Measurements from ENCODE around the gene FNBP1. TPM values are rescaled to one million over a fixed set of nuclear protein-coding genes. Genes with fewer than 3 reads are reported as not detected.
A peak's percentile ranks its signal among the peaks of the same experiment; 100 is the strongest.

FNBP1 gene
- total RNA-seq, 1 experiment from 2014 or later = 43.6 TPM

DNA sequence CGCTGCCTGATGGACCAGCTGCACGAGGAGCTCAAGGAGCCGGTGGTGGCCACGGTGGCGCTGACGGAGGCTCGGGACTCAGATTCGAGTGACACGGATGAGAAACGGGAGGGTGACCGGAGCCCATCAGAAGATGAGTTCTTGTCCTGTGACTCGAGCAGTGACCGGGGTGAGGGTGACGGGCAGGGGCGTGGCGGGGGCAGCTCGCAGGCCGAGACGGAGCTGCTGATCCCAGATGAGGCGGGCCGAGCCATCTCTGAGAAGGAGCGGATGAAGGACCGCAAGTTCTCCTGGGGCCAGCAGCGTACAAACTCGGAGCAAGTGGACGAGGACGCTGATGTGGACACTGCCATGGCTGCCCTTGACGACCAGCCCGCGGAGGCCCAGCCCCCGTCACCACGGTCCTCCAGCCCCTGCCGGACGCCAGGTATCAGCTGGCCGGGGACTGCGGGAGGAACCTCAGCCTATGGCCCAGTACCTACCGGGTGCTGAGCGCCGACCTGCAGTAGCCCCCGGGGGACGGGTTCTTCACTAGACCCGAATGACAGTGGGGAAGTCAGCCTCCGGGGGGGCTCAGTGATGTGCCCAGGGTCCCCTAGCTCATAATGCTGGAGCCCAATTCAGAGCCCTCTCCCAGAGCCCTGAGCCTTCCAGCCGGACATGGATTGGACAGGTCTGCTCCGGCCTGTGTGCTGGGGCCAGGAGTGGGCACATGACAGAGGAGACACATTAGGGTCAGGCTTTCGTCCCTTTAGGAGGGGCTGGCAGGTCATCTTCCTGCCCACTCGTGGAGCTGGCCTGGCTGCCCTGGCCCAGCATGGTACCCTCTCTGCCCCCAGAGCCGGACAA is 174.7 kb downstream of the FNBP1 start:
- no peak for TF ChIP-seq FOXP1 (CRISPR knock-in tag; IDR thresholded peaks at IDR 0.05; ENCODE audit: borderline replicate concordance)
- no peak for TF ChIP-seq NFE2L1 (CRISPR knock-in tag; IDR thresholded peaks at IDR 0.05)
- TF ChIP-seq, protein P1, sequence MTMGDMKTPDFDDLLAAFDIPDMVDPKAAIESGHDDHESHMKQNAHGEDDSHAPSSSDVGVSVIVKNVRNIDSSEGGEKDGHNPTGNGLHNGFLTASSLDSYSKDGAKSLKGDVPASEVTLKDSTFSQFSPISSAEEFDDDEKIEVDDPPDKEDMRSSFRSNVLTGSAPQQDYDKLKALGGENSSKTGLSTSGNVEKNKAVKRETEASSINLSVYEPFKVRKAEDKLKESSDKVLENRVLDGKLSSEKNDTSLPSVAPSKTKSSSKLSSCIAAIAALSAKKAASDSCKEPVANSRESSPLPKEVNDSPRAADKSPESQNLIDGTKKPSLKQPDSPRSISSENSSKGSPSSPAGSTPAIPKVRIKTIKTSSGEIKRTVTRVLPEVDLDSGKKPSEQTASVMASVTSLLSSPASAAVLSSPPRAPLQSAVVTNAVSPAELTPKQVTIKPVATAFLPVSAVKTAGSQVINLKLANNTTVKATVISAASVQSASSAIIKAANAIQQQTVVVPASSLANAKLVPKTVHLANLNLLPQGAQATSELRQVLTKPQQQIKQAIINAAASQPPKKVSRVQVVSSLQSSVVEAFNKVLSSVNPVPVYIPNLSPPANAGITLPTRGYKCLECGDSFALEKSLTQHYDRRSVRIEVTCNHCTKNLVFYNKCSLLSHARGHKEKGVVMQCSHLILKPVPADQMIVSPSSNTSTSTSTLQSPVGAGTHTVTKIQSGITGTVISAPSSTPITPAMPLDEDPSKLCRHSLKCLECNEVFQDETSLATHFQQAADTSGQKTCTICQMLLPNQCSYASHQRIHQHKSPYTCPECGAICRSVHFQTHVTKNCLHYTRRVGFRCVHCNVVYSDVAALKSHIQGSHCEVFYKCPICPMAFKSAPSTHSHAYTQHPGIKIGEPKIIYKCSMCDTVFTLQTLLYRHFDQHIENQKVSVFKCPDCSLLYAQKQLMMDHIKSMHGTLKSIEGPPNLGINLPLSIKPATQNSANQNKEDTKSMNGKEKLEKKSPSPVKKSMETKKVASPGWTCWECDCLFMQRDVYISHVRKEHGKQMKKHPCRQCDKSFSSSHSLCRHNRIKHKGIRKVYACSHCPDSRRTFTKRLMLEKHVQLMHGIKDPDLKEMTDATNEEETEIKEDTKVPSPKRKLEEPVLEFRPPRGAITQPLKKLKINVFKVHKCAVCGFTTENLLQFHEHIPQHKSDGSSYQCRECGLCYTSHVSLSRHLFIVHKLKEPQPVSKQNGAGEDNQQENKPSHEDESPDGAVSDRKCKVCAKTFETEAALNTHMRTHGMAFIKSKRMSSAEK (CRISPR knock-in tag; IDR thresholded peaks at IDR 0.05; ENCODE audit: borderline replicate concordance) = no peak
- no peak for TF ChIP-seq SMAD4 (CRISPR knock-in tag; IDR thresholded peaks at IDR 0.05)
- TF ChIP-seq NR1H2 (CRISPR knock-in tag; IDR thresholded peaks at IDR 0.05) = no peak
- no peak for TF ChIP-seq KAT7 (CRISPR knock-in tag; IDR thresholded peaks at IDR 0.05; ENCODE audit: borderline replicate concordance)
- TF ChIP-seq GTF2I (CRISPR knock-in tag; conservative IDR thresholded peaks at IDR 0.05) = no peak
- no peak for TF ChIP-seq ZNF121 (CRISPR knock-in tag; IDR thresholded peaks at IDR 0.05)
- TF ChIP-seq, protein P2, sequence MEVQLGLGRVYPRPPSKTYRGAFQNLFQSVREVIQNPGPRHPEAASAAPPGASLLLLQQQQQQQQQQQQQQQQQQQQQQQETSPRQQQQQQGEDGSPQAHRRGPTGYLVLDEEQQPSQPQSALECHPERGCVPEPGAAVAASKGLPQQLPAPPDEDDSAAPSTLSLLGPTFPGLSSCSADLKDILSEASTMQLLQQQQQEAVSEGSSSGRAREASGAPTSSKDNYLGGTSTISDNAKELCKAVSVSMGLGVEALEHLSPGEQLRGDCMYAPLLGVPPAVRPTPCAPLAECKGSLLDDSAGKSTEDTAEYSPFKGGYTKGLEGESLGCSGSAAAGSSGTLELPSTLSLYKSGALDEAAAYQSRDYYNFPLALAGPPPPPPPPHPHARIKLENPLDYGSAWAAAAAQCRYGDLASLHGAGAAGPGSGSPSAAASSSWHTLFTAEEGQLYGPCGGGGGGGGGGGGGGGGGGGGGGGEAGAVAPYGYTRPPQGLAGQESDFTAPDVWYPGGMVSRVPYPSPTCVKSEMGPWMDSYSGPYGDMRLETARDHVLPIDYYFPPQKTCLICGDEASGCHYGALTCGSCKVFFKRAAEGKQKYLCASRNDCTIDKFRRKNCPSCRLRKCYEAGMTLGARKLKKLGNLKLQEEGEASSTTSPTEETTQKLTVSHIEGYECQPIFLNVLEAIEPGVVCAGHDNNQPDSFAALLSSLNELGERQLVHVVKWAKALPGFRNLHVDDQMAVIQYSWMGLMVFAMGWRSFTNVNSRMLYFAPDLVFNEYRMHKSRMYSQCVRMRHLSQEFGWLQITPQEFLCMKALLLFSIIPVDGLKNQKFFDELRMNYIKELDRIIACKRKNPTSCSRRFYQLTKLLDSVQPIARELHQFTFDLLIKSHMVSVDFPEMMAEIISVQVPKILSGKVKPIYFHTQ (CRISPR knock-in tag; IDR thresholded peaks at IDR 0.05) = no peak
- no peak for TF ChIP-seq MLX (CRISPR knock-in tag; IDR thresholded peaks at IDR 0.05)
- no peak for TF ChIP-seq ERG (CRISPR knock-in tag; IDR thresholded peaks at IDR 0.05)
- no peak for TF ChIP-seq ZNF423 (CRISPR knock-in tag; IDR thresholded peaks at IDR 0.05)
- no peak for TF ChIP-seq PRRX2 (CRISPR knock-in tag; IDR thresholded peaks at IDR 0.05)
- Mint-ChIP-seq H3K27me3 (ENCODE audit: low read depth) (no peaks in the 10 kb centered on the region), H3K4me3 (no peak overlapping the region), H3K27ac (peak overlapping the region; percentile 49; the same call in 1 of the 2 replicates), H3K9me3 (no peaks in the 10 kb centered on the region), H3K4me1 (no peaks in the 10 kb centered on the region), H3K36me3 (peaks cover 16% of the 10 kb centered on the region)
- DNase-seq (ENCODE audit: low spot score) (no peak), ATAC-seq (no peak)
- POLR2A ChIA-PET = interaction anchor here (0.6 to 1.2 kb wide), 2 partner anchors 14 to 422 kb away, joined by 3 read pairs; no protein-coding TSS in a partner anchor
- CTCF ChIA-PET = interaction anchor here (0.7 kb wide), 1 partner anchor 20 kb away, joined by 3 read pairs; no protein-coding TSS in a partner anchor
